ENCODE measurements around the gene TAF11L5.
"Not testable (repeated sequence)": the region's sequence is repeated elsewhere in the genome, so short reads cannot be mapped to it uniquely, and the experiment has no call there.

Gene TAF11L5

GRCh38 chr5:17482790-17483189 is 42.2 kb upstream of the TAF11L5 start:
- Histone ChIP-seq H3K79me1 (replicated peaks; ENCODE audit: low read length, poor library complexity, severe bottlenecking) (no peaks in the 10 kb centered on the region), H3K9ac (ENCODE audit: low read length) (no peak overlapping the region), H4K8ac (ENCODE audit: low read length) (no peak overlapping the region), H3K27me3 (ENCODE audit: control insufficient read depth in 1 of 2, insufficient read depth in 1 of 2, low read length in 2 of 2) (no peaks in the 10 kb centered on the region), H2BK15ac (ENCODE audit: low read depth, poor library complexity, severe bottlenecking) (no peak overlapping the region), H3K14ac (ENCODE audit: low read length in 2 of 2) (no peak overlapping the region), H2BK120ac (ENCODE audit: low read depth, low read length) (no peak overlapping the region), H3K27ac (ENCODE audit: low read length, poor library complexity, severe bottlenecking) (no peak overlapping the region), H2AFZ (ENCODE audit: low read depth, low read length) (no peak overlapping the region), H3K4me1 (ENCODE audit: control insufficient read depth, insufficient read depth, low read depth, low read length) (no peaks in the 10 kb centered on the region), H4K91ac (ENCODE audit: low read length) (no peak overlapping the region), H3K4me2 (ENCODE audit: low read length, poor library complexity, severe bottlenecking) (no peak overlapping the region), H3K9me3 (ENCODE audit: control insufficient read depth, low read length) (no peaks in the 10 kb centered on the region), H3K18ac (ENCODE audit: low read depth in 1 of 2, low read length in 2 of 2) (no peak overlapping the region), H3K23ac (ENCODE audit: low read length in 2 of 2) (no peak overlapping the region), H3K4ac (ENCODE audit: low read depth in 1 of 2, low read length in 2 of 2) (no peak overlapping the region), H2BK5ac (ENCODE audit: low read depth, low read length, poor library complexity, severe bottlenecking) (no peak overlapping the region), H2BK12ac (ENCODE audit: low read length in 2 of 2) (no peak overlapping the region), H3K36me3 (ENCODE audit: control insufficient read depth in 1 of 2, insufficient read depth in 2 of 2, low read depth in 1 of 2, low read length in 2 of 2) (no peaks in the 10 kb centered on the region), H3K4me3 (ENCODE audit: insufficient read depth in 1 of 2, low read depth in 1 of 2, low read length in 2 of 2) (no peak overlapping the region), H2AK5ac (ENCODE audit: low read length, severe bottlenecking) (no peak overlapping the region)
- no peak for DNase-seq
- WGBS: no CpG with 5 or more reads among the region's 2 CpGs

- not testable (repeated sequence) for H3K79me1 ChIP-seq (replicated peaks; ENCODE audit: low read length, poor library complexity, severe bottlenecking); H3K18ac ChIP-seq (ENCODE audit: low read depth in 1 of 2, low read length in 2 of 2); H3K9me3 ChIP-seq (ENCODE audit: control insufficient read depth, low read length); H3K4me3 ChIP-seq (ENCODE audit: insufficient read depth in 1 of 2, low read depth in 1 of 2, low read length in 2 of 2); H2BK120ac ChIP-seq (ENCODE audit: low read depth, low read length); H4K8ac ChIP-seq (ENCODE audit: low read length); H3K36me3 ChIP-seq (ENCODE audit: control insufficient read depth in 1 of 2, insufficient read depth in 2 of 2, low read depth in 1 of 2, low read length in 2 of 2); H3K4ac ChIP-seq (ENCODE audit: low read depth in 1 of 2, low read length in 2 of 2); H2AFZ ChIP-seq (ENCODE audit: low read depth, low read length); H4K91ac ChIP-seq (ENCODE audit: low read length); H2BK5ac ChIP-seq (ENCODE audit: low read depth, low read length, poor library complexity, severe bottlenecking); DNase-seq; H3K4me2 ChIP-seq (ENCODE audit: low read length, poor library complexity, severe bottlenecking); H2BK15ac ChIP-seq (ENCODE audit: low read depth, poor library complexity, severe bottlenecking); H3K4me1 ChIP-seq (ENCODE audit: control insufficient read depth, insufficient read depth, low read depth, low read length); H3K14ac ChIP-seq (ENCODE audit: low read length in 2 of 2); H3K9ac ChIP-seq (ENCODE audit: low read length); H3K27me3 ChIP-seq (ENCODE audit: control insufficient read depth in 1 of 2, insufficient read depth in 1 of 2, low read length in 2 of 2); H3K27ac ChIP-seq (ENCODE audit: low read length, poor library complexity, severe bottlenecking); H3K23ac ChIP-seq (ENCODE audit: low read length in 2 of 2); H2AK5ac ChIP-seq (ENCODE audit: low read length, severe bottlenecking); H2BK12ac ChIP-seq (ENCODE audit: low read length in 2 of 2)
- 95% methylated on average over 7 of the region's 10 CpGs for WGBS
Measured at GRCh38 chr5:17486464-17487173, 38.4 kb upstream of the TAF11L5 start.

GRCh38 chr5:17487174-17487512 is 37.9 kb upstream of the TAF11L5 start:
- H2BK15ac ChIP-seq (ENCODE audit: low read depth, poor library complexity, severe bottlenecking): no peak overlapping the region
- 100% methylated on average over 1 of the region's 1 CpG for WGBS
- no peak overlapping the region for H2BK5ac ChIP-seq (ENCODE audit: low read depth, low read length, poor library complexity, severe bottlenecking)

GRCh38 chr5:17491257-17491656 is 33.8 kb upstream of the TAF11L5 start:
- not testable (repeated sequence) for H3K14ac ChIP-seq (ENCODE audit: low read length in 2 of 2); H3K9ac ChIP-seq (ENCODE audit: low read length); H2AK5ac ChIP-seq (ENCODE audit: low read length, severe bottlenecking); H2AFZ ChIP-seq (ENCODE audit: low read depth, low read length); H2BK15ac ChIP-seq (ENCODE audit: low read depth, poor library complexity, severe bottlenecking); H4K8ac ChIP-seq (ENCODE audit: low read length); H3K79me1 ChIP-seq (replicated peaks; ENCODE audit: low read length, poor library complexity, severe bottlenecking); H3K18ac ChIP-seq (ENCODE audit: low read depth in 1 of 2, low read length in 2 of 2); H2BK12ac ChIP-seq (ENCODE audit: low read length in 2 of 2); DNase-seq; H3K27ac ChIP-seq (ENCODE audit: low read length, poor library complexity, severe bottlenecking); H3K4me3 ChIP-seq (ENCODE audit: insufficient read depth in 1 of 2, low read depth in 1 of 2, low read length in 2 of 2); H2BK5ac ChIP-seq (ENCODE audit: low read depth, low read length, poor library complexity, severe bottlenecking); H3K9me3 ChIP-seq (ENCODE audit: control insufficient read depth, low read length); H3K4me1 ChIP-seq (ENCODE audit: control insufficient read depth, insufficient read depth, low read depth, low read length); H4K91ac ChIP-seq (ENCODE audit: low read length); H3K4me2 ChIP-seq (ENCODE audit: low read length, poor library complexity, severe bottlenecking); H3K36me3 ChIP-seq (ENCODE audit: control insufficient read depth in 1 of 2, insufficient read depth in 2 of 2, low read depth in 1 of 2, low read length in 2 of 2); H3K23ac ChIP-seq (ENCODE audit: low read length in 2 of 2); H3K4ac ChIP-seq (ENCODE audit: low read depth in 1 of 2, low read length in 2 of 2); H3K27me3 ChIP-seq (ENCODE audit: control insufficient read depth in 1 of 2, insufficient read depth in 1 of 2, low read length in 2 of 2); H2BK120ac ChIP-seq (ENCODE audit: low read depth, low read length)
- WGBS: 95% methylated on average over 22 of the region's 23 CpGs

More at GRCh38 chr5:17487174-17487512, 37.9 kb upstream of the TAF11L5 start:
- H4K8ac ChIP-seq (ENCODE audit: low read length): no peak overlapping the region
- H3K27me3 ChIP-seq (ENCODE audit: control insufficient read depth in 1 of 2, insufficient read depth in 1 of 2, low read length in 2 of 2): no peaks in the 10 kb centered on the region
- no peak overlapping the region for H2AFZ ChIP-seq (ENCODE audit: low read depth, low read length)
- H3K23ac ChIP-seq (ENCODE audit: low read length in 2 of 2): no peak overlapping the region
- no peak overlapping the region for H3K4ac ChIP-seq (ENCODE audit: low read depth in 1 of 2, low read length in 2 of 2)
- no peak overlapping the region for H2BK12ac ChIP-seq (ENCODE audit: low read length in 2 of 2)
- H3K4me1 ChIP-seq (ENCODE audit: control insufficient read depth, insufficient read depth, low read depth, low read length): no peaks in the 10 kb centered on the region
- no peak overlapping the region for H2BK120ac ChIP-seq (ENCODE audit: low read depth, low read length)
- no peaks in the 10 kb centered on the region for H3K79me1 ChIP-seq (replicated peaks; ENCODE audit: low read length, poor library complexity, severe bottlenecking)
- no peak overlapping the region for H3K4me3 ChIP-seq (ENCODE audit: insufficient read depth in 1 of 2, low read depth in 1 of 2, low read length in 2 of 2)
- H2AK5ac ChIP-seq (ENCODE audit: low read length, severe bottlenecking): no peak overlapping the region
- H3K14ac ChIP-seq (ENCODE audit: low read length in 2 of 2): no peak overlapping the region
- no peak overlapping the region for H3K27ac ChIP-seq (ENCODE audit: low read length, poor library complexity, severe bottlenecking)
- no peak overlapping the region for H3K18ac ChIP-seq (ENCODE audit: low read depth in 1 of 2, low read length in 2 of 2)
- no peak for DNase-seq
- H3K36me3 ChIP-seq (ENCODE audit: control insufficient read depth in 1 of 2, insufficient read depth in 2 of 2, low read depth in 1 of 2, low read length in 2 of 2): no peaks in the 10 kb centered on the region
- no peak overlapping the region for H3K4me2 ChIP-seq (ENCODE audit: low read length, poor library complexity, severe bottlenecking)
- no peak overlapping the region for H4K91ac ChIP-seq (ENCODE audit: low read length)
- H3K9ac ChIP-seq (ENCODE audit: low read length): no peak overlapping the region
- H3K9me3 ChIP-seq (ENCODE audit: control insufficient read depth, low read length): no peaks in the 10 kb centered on the region
